H1 (cell line): ENCODE measurements around the gene UNC80. TPM values are rescaled to one million over a fixed set of nuclear protein-coding genes. Genes with fewer than 3 reads are reported as not detected.

Experiments used
- CTCF ChIA-PET: fragments of 300-600 bp; sonication (Branson Sonifier 250); formaldehyde crosslinking; loops from one replicate; lab custom pipeline; 2021; ENCODE audit not compliant: partially characterized antibody; lab: Charles Lee
- POLR2A ChIA-PET: fragments of 300-600 bp; sonication (Branson Sonifier 250); formaldehyde crosslinking; loops from one replicate; lab custom pipeline; 2021; ENCODE audit warnings: inconsistent platforms; ENCODE audit not compliant: partially characterized antibody; lab: Charles Lee
- DNase-seq, 2 experiments: peaks; one replicate each; pipeline versions ENCODE4 v3.0.0 to v3.0.0-alpha.2; 2010 to 2022; ENCODE audit warnings: low spot score in 2 of 2, low read depth in 1 of 2, mixed read lengths in 1 of 2
- FAIRE-seq: peaks from 2 replicates; lab custom pipeline; 2011; peaks lifted over from hg19 to GRCh38; lab: Jason Lieb, UNC
- H2AFZ ChIP-seq: 2 replicates; pipeline ENCODE4 v1.8.1; 2012; ENCODE audit warnings: low read length, inconsistent platforms
- H2AK5ac ChIP-seq: 2 replicates; pipeline ENCODE4 v1.6.1; 2013; ENCODE audit warnings: low read depth, low read length
- H2BK120ac ChIP-seq: replicated peaks from 2 replicates; pipeline ENCODE3; 2013; ENCODE audit warnings: low read depth, low read length, inconsistent platforms
- H2BK12ac ChIP-seq: 2 replicates; pipeline ENCODE4 v1.6.1; 2013; ENCODE audit warnings: low read depth, low read length
- H2BK15ac ChIP-seq: 2 replicates; pipeline ENCODE4 v1.6.1; 2013; ENCODE audit warnings: low read length
- H2BK20ac ChIP-seq: 2 replicates; pipeline ENCODE4 v1.6.1; 2013; ENCODE audit warnings: low read length
- H2BK5ac ChIP-seq: 2 replicates; pipeline ENCODE4 v1.6.1; 2013; ENCODE audit warnings: low read depth, low read length
- H3K14ac ChIP-seq: 2 replicates; pipeline ENCODE4 v1.6.1; 2013; ENCODE audit warnings: inconsistent platforms; ENCODE audit not compliant: insufficient read length
- H3K18ac ChIP-seq: 2 replicates; pipeline ENCODE4 v1.6.1; 2013; ENCODE audit warnings: low read length; ENCODE audit errors: extremely low read depth
- H3K23ac ChIP-seq: 2 replicates; pipeline ENCODE4 v1.6.1; 2013; ENCODE audit warnings: inconsistent platforms; ENCODE audit not compliant: insufficient read length
- H3K23me2 ChIP-seq: 2 replicates; pipeline ENCODE4 v1.6.1; 2013; ENCODE audit warnings: low read depth, low read length
- H3K27ac ChIP-seq: 2 replicates; pipeline ENCODE4 v1.6.1; 2011; ENCODE audit warnings: low read depth, low read length, inconsistent platforms
- H3K27me3 ChIP-seq, 4 experiments: replicated peaks in 1 of 4; 1 replicate in 1 of 4; 2 replicates in 3 of 4; pipeline versions ENCODE4 v1.6.1 to v1.8.1; 2011 to 2013; ENCODE audit warnings: low read length in 3 of 4, mild to moderate bottlenecking in 3 of 4, inconsistent platforms in 2 of 4, mixed read lengths in 2 of 4, moderate library complexity in 1 of 4; ENCODE audit not compliant: control insufficient read depth in 3 of 4, insufficient read depth in 3 of 4; ENCODE audit errors: extremely low read depth in 1 of 4
- H3K36me3 ChIP-seq, 4 experiments: 2 replicates each; pipeline versions ENCODE4 v1.6.1 to v1.8.1; 2011 to 2013; ENCODE audit warnings: mild to moderate bottlenecking in 4 of 4, low read length in 3 of 4, moderate library complexity in 2 of 4, control low read depth in 1 of 4, inconsistent platforms in 1 of 4; ENCODE audit not compliant: insufficient read depth in 4 of 4, control insufficient read depth in 2 of 4
- H3K4ac ChIP-seq: replicated peaks from 2 replicates; pipeline ENCODE3; 2013; ENCODE audit warnings: low read length, low read depth, mixed read lengths, inconsistent platforms; ENCODE audit not compliant: insufficient read length
- H3K4me1 ChIP-seq, 4 experiments: replicated peaks in 1 of 4; 1 replicate in 1 of 4; 2 replicates in 3 of 4; pipeline versions ENCODE4 v1.6.1 to v1.8.1; 2011 to 2013; ENCODE audit warnings: low read length in 3 of 4, inconsistent platforms in 2 of 4, mixed read lengths in 1 of 4; ENCODE audit not compliant: insufficient read depth in 4 of 4, control insufficient read depth in 3 of 4
- H3K4me2 ChIP-seq, 2 experiments: 2 replicates each; pipeline versions ENCODE4 v1.6.1 to v1.8.1; 2011 to 2013; ENCODE audit warnings: low read depth in 2 of 2, low read length in 2 of 2, control low read depth in 1 of 2, inconsistent platforms in 1 of 2, mild to moderate bottlenecking in 1 of 2; ENCODE audit not compliant: insufficient read depth in 1 of 2
- H3K4me3 ChIP-seq, 4 experiments: fragments of 200-600, 300-600 bp in 1 of 4; sonication (generic), shearing (Covaris generic), sonication (Bioruptor Twin) in 1 of 4; 2 replicates each; pipeline versions ENCODE4 v1.5.1 to v1.8.1; 2011 to 2016; ENCODE audit warnings: low read length in 4 of 4, low read depth in 3 of 4, control low read depth in 2 of 4, inconsistent platforms in 2 of 4, mild to moderate bottlenecking in 2 of 4, mixed read lengths in 1 of 4, moderate library complexity in 1 of 4; ENCODE audit not compliant: insufficient read depth in 2 of 4; ENCODE audit errors: extremely low read depth in 1 of 4
- H3K56ac ChIP-seq: replicated peaks from 2 replicates; pipeline ENCODE3; 2013; ENCODE audit warnings: low read depth, mild to moderate bottlenecking, mixed read lengths, low read length, inconsistent platforms; ENCODE audit not compliant: insufficient read length
- H3K79me1 ChIP-seq: 2 replicates; pipeline ENCODE4 v1.6.1; 2013; ENCODE audit warnings: low read depth, low read length, control low read depth
- H3K79me2 ChIP-seq, 2 experiments: 2 replicates each; pipeline versions ENCODE4 v1.6.1 to v1.8.1; 2012 to 2013; ENCODE audit warnings: low read length in 2 of 2, mild to moderate bottlenecking in 2 of 2, inconsistent platforms in 1 of 2; ENCODE audit not compliant: insufficient read depth in 2 of 2, control insufficient read depth in 1 of 2
- H3K9ac ChIP-seq, 4 experiments: replicated peaks in 1 of 4; 1 replicate in 1 of 4; 2 replicates in 3 of 4; pipeline versions ENCODE4 v1.6.1 to v1.8.1; 2011 to 2013; ENCODE audit warnings: low read depth in 3 of 4, low read length in 3 of 4, control low read depth in 2 of 4, mild to moderate bottlenecking in 2 of 4, moderate library complexity in 2 of 4, inconsistent platforms in 1 of 4; ENCODE audit errors: extremely low read depth in 1 of 4
- H3K9me3 ChIP-seq, 2 experiments: 2 replicates each; pipeline versions ENCODE4 v1.6.1 to v1.8.1; 2012 to 2013; ENCODE audit warnings: mild to moderate bottlenecking in 2 of 2, moderate library complexity in 2 of 2, control low read depth in 1 of 2, inconsistent platforms in 1 of 2, low read depth in 1 of 2, low read length in 1 of 2, mixed read lengths in 1 of 2; ENCODE audit not compliant: insufficient read depth in 2 of 2
- H4K20me1 ChIP-seq, 2 experiments: replicated peaks in 1 of 2; 2 replicates each; pipeline versions ENCODE3 to v1.8.1; 2011 to 2013; ENCODE audit warnings: inconsistent platforms in 2 of 2, low read length in 2 of 2, mild to moderate bottlenecking in 1 of 2; ENCODE audit not compliant: insufficient read depth in 2 of 2, control insufficient read depth in 1 of 2
- H4K5ac ChIP-seq: 2 replicates; pipeline ENCODE4 v1.6.1; 2013; ENCODE audit warnings: low read length, low read depth, mixed read lengths, inconsistent platforms; ENCODE audit not compliant: insufficient read length
- H4K8ac ChIP-seq: 2 replicates; pipeline ENCODE4 v1.8.0; 2013; ENCODE audit warnings: mild to moderate bottlenecking, moderate library complexity, low read length, inconsistent platforms; ENCODE audit not compliant: insufficient read depth; ENCODE audit errors: extremely low read depth
- H4K91ac ChIP-seq: replicated peaks from 2 replicates; pipeline ENCODE3; 2013; ENCODE audit warnings: low read length, mixed read lengths, inconsistent platforms; ENCODE audit not compliant: insufficient read length
- ASH2L ChIP-seq: fragments of 200-600, 300-600 bp; sonication (generic); IDR thresholded peaks from one replicate; pipeline ENCODE4 v1.7.1; 2017; ENCODE audit warnings: low read length
- CREB1 ChIP-seq: IDR thresholded peaks from 2 replicates; pipeline ENCODE4 v1.6.1; 2012; ENCODE audit warnings: inconsistent platforms
- EZH2 ChIP-seq: fragments of 200-600 bp; sonication (generic); IDR thresholded peaks from 2 replicates; pipeline ENCODE4 v1.7.1; 2012; ENCODE audit warnings: low read depth, mild to moderate bottlenecking, moderate library complexity, low read length, inconsistent platforms; ENCODE audit not compliant: severe bottlenecking
- HDAC2 ChIP-seq, 2 experiments: fragments of 300-600 bp in 1 of 2; sonication (generic) in 1 of 2; IDR thresholded peaks; 2 replicates each; pipeline ENCODE4 v1.6.1; 2011 to 2012; ENCODE audit warnings: low read depth in 2 of 2, low read length in 2 of 2, mild to moderate bottlenecking in 2 of 2, moderate library complexity in 2 of 2, borderline replicate concordance in 1 of 2, inconsistent platforms in 1 of 2
- KDM4A ChIP-seq: IDR thresholded peaks from one replicate; pipeline ENCODE4 v1.7.1; 2012; ENCODE audit warnings: low read depth, mild to moderate bottlenecking, moderate library complexity, low read length, inconsistent platforms; ENCODE audit not compliant: severe bottlenecking
- PHF8 ChIP-seq: fragments of 200-600 bp; sonication (generic); conservative IDR thresholded peaks from 2 replicates; pipeline ENCODE4 v1.7.1; 2012; ENCODE audit warnings: low read depth, mild to moderate bottlenecking, inconsistent platforms, low read length, moderate library complexity
- POLR2A ChIP-seq, 2 experiments: IDR thresholded peaks; 1 replicate in 1 of 2; 2 replicates in 1 of 2; pipeline ENCODE4 v1.6.1; 2011; ENCODE audit warnings: low read depth in 2 of 2, low read length in 2 of 2, mild to moderate bottlenecking in 2 of 2; ENCODE audit errors: control extremely low read depth in 1 of 2
- RXRA ChIP-seq: IDR thresholded peaks from 2 replicates; pipeline ENCODE4 v1.6.1; 2011; ENCODE audit warnings: low read depth, mild to moderate bottlenecking, low read length, moderate library complexity; ENCODE audit not compliant: insufficient read depth
- TAF1 ChIP-seq: IDR thresholded peaks from 2 replicates; pipeline ENCODE4 v1.6.1; 2011; ENCODE audit warnings: mild to moderate bottlenecking, low read depth, low read length
- TBP ChIP-seq: IDR thresholded peaks from 2 replicates; pipeline ENCODE4 v1.6.1; 2011; ENCODE audit warnings: low read depth, low read length, improper control_type of control experiment
- WGBS, 2 experiments: shearing (Covaris generic) in 1 of 2; methylation state at CpG; one replicate each; pipeline versions ENCODE4 v1.1.6 to v1.1.7; 2013 to 2015; ENCODE audit warnings: low lambda C conversion rate in 2 of 2, mixed read lengths in 2 of 2, inconsistent platforms in 1 of 2, low coverage in 1 of 2, missing lambda C conversion rate in 1 of 2; ENCODE audit not compliant: insufficient replicate concordance in 2 of 2, insufficient coverage in 1 of 2, insufficient read length in 1 of 2; ENCODE audit errors: extremely low coverage in 1 of 2, missing lambda C conversion rate in 1 of 2; 5-methylcytosine and 5-hydroxymethylcytosine counted together
- polyA plus RNA-seq, 7 experiments: library from polyadenylated mRNA; depleted of rRNA in 3 of 7; stranded (reverse) in 5 of 7; unstranded in 2 of 7; fragments of >200 nt in 5 of 7; fragments of 200-250 nt in 2 of 7; gene quantifications; 1 replicate in 5 of 7; 2 replicates in 1 of 7; 4 replicates in 1 of 7; pipeline versions ENCODE4 v1.2.1 to v1.2.3, GENCODE V29; 2011 to 2013; ENCODE audit warnings: missing spikeins in 2 of 7, mixed read lengths in 2 of 7
- total RNA-seq: library from RNA; stranded (reverse); fragmentation: NEBNext Ultra II Directional; extraction: Animal tissue kit (Norgen Biotek cat#: 25700); gene quantifications from 2 replicates; pipeline ENCODE4 v1.2.1, GENCODE V29; 2021

Gene UNC80
- total and polyA plus RNA-seq, 2 of the 8 experiments (the other 6 are each of a cell fraction or from before 2014, with no cell fraction given): 0.53 to 0.56 TPM

- Histone ChIP-seq H2BK120ac (no peak within 1 kb of the TSS), H3K36me3 (peaks cover 0 to 15% (median 0%) of the 10 kb centered on the region in 4 experiments; a peak in 2 of 8 replicates), H2BK5ac (peak within 1 kb of the TSS; percentile 88), H3K56ac (peak within 1 kb of the TSS; percentile 73), H2BK15ac (no peak within 1 kb of the TSS), H3K4me1 (peaks cover 0 to 2% (median 0%) of the 10 kb centered on the region in 4 experiments; a peak in 2 of 7 replicates), H3K23me2 (peaks cover 7% of the 10 kb centered on the region; the same call in 1 of the 2 replicates), H3K23ac (no peak within 1 kb of the TSS), H3K9me3 (no peaks in the 10 kb centered on the region), H2BK12ac (no peak within 1 kb of the TSS; the same call in 1 of the 2 replicates), H3K4me3 (peak within 1 kb of the TSS; percentile 73 to 97 (median 90)), H4K5ac (peak within 1 kb of the TSS; percentile 70), H3K4ac (peak within 1 kb of the TSS; percentile 94), H3K27me3 (no peaks in the 10 kb centered on the region), H3K14ac (no peak within 1 kb of the TSS), H4K8ac (peak within 1 kb of the TSS; percentile 94), H3K79me1 (peaks cover 4% of the 10 kb centered on the region; the same call in 1 of the 2 replicates), H3K79me2 (peaks cover 28 to 50% of the 10 kb centered on the region in 2 experiments), H3K18ac (peak within 1 kb of the TSS; percentile 44; the same call in 1 of the 2 replicates), H4K91ac (peak within 1 kb of the TSS; percentile 13), H2BK20ac (no peak within 1 kb of the TSS), H4K20me1 (peaks cover 3 to 13% of the 10 kb centered on the region in 2 experiments), H3K27ac (peak within 1 kb of the TSS; percentile 76), H3K9ac (peak within 1 kb of the TSS; percentile 90 to 93 (median 90)), H3K4me2 (peak within 1 kb of the TSS; percentile 79 to 85), H2AFZ (peak within 1 kb of the TSS; percentile 98), H2AK5ac (no peak within 1 kb of the TSS; the same call in 1 of the 2 replicates)
- POLR2A ChIA-PET: interaction anchor here (0.6 to 1.0 kb wide), 5 partner anchors 10 to 311 kb away, joined by 3 to 4 read pairs (median 3); no protein-coding TSS in a partner anchor
- CTCF ChIA-PET: no interaction called here
- FAIRE-seq: peak; percentile 28
- DNase-seq: peak; percentile 89 to 96
- 3% methylated on average over 45 of the region's 58 CpGs; no CpG with 5 or more reads in 1 of the 2 experiments for WGBS, 2 experiments
- TF ChIP-seq KDM4A (peak; percentile 90), TAF1 (peak; percentile 88), PHF8 (peak; percentile 91), HDAC2 (IDR thresholded peaks at IDR 0.05; ENCODE audit: borderline replicate concordance in 1 of 2, low read depth in 2 of 2, low read length in 2 of 2) (peak in 1 of 2 experiments; percentile 75; a peak in 1 of 4 replicates), POLR2A (IDR thresholded peaks at IDR 0.05; ENCODE audit: control extremely low read depth in 1 of 2, low read depth in 2 of 2, low read length in 2 of 2) (peak; percentile 84 to 96), ASH2L (peak; percentile 92), CREB1 (peak; percentile 50; the same call in 1 of the 2 replicates), TBP (peak; percentile 79), EZH2 (no peak), RXRA (no peak)
Observed at GRCh38 chr2:210002158-210003157, 230.8 kb downstream of the UNC80 start, which contains the start of gene RPE. Gene RPE, plus strand, starts transcription at chr2:210002638. Its CDS starts 24 bp downstream, at chr2:210002662.
